IMR-90 (cell line): ENCODE results near the gene EFEMP1. TPM values are rescaled to one million over a fixed set of nuclear protein-coding genes. Genes with fewer than 3 reads are reported as not detected.

Source experiments
- ATAC-seq: fragments of 200-7000 bp; cut with Tn5 transposase; 2 replicates; pipeline ENCODE4 v1.9.1; 2020; ENCODE audit warnings: low read depth, mild to moderate bottlenecking, moderate library complexity
- BruUV-seq: library from RNA; stranded (reverse); fragments of 400-500 nt; replicated peaks from 2 replicates; lab custom pipeline; 2021; lab: Mats Ljungman, UMichigan
- CTCF ChIA-PET: fragments of 300-600 bp; formaldehyde crosslinking; extraction: SDS; loops from one replicate; lab custom pipeline; 2021; ENCODE audit warnings: antibody characterized with exemption; lab: Yijun Ruan, JAX
- POLR2A ChIA-PET: fragments of 300-600 bp; sonication (Branson Sonifier 250); formaldehyde crosslinking; loops from one replicate; lab custom pipeline; 2022; ENCODE audit warnings: antibody characterized with exemption; ENCODE audit not compliant: unreplicated experiment; lab: Charles Lee
- DNase-seq: peaks from one replicate; pipeline ENCODE4 v3.0.0; 2013
- H2AFZ ChIP-seq: replicated peaks from 2 replicates; pipeline ENCODE3; 2013; ENCODE audit warnings: low read length, mild to moderate bottlenecking; ENCODE audit not compliant: poor library complexity
- H2AK5ac ChIP-seq: 2 replicates; pipeline ENCODE4 v1.6.1; 2013; ENCODE audit warnings: low read depth, low read length, inconsistent platforms
- H2AK9ac ChIP-seq: replicated peaks from 2 replicates; pipeline ENCODE3; 2013; ENCODE audit warnings: mild to moderate bottlenecking, low read depth, low read length, moderate library complexity; ENCODE audit not compliant: poor library complexity
- H2BK120ac ChIP-seq: 2 replicates; pipeline ENCODE4 v1.6.1; 2013; ENCODE audit warnings: low read depth, low read length, inconsistent platforms
- H2BK15ac ChIP-seq: 3 replicates; pipeline ENCODE4 v1.6.1; 2013; ENCODE audit warnings: low read depth, low read length, inconsistent platforms
- H2BK20ac ChIP-seq: 2 replicates; pipeline ENCODE4 v1.6.1; 2013; ENCODE audit warnings: low read depth, mild to moderate bottlenecking, inconsistent platforms, low read length, moderate library complexity
- H2BK5ac ChIP-seq: 2 replicates; pipeline ENCODE4 v1.6.1; 2013; ENCODE audit warnings: mild to moderate bottlenecking, low read depth, low read length, inconsistent platforms; ENCODE audit not compliant: poor library complexity, severe bottlenecking
- H3K14ac ChIP-seq: replicated peaks from 2 replicates; pipeline ENCODE4 v1.6.1; 2013; ENCODE audit warnings: low read depth, low read length, inconsistent platforms
- H3K18ac ChIP-seq: 2 replicates; pipeline ENCODE4 v1.6.1; 2013; ENCODE audit warnings: low read depth, low read length, control low read depth
- H3K23ac ChIP-seq: 2 replicates; pipeline ENCODE4 v1.6.1; 2013; ENCODE audit warnings: low read depth, low read length, inconsistent platforms
- H3K27ac ChIP-seq: 2 replicates; pipeline ENCODE4 v1.5.1; 2013; ENCODE audit warnings: mild to moderate bottlenecking, control low read depth, low read length; ENCODE audit not compliant: insufficient read depth
- H3K27me3 ChIP-seq: 2 replicates; pipeline ENCODE4 v1.6.1; 2013; ENCODE audit warnings: low read length; ENCODE audit not compliant: control insufficient read depth, insufficient read depth
- H3K36me3 ChIP-seq: 2 replicates; pipeline ENCODE4 v1.6.1; 2013; ENCODE audit warnings: low read length, mixed read lengths; ENCODE audit not compliant: control insufficient read depth, insufficient read depth
- H3K4ac ChIP-seq: 2 replicates; pipeline ENCODE4 v1.6.1; 2013; ENCODE audit warnings: low read depth, low read length, inconsistent platforms
- H3K4me1 ChIP-seq: 2 replicates; pipeline ENCODE4 v1.6.1; 2013; ENCODE audit warnings: low read length, mixed read lengths; ENCODE audit not compliant: control insufficient read depth, insufficient read depth
- H3K4me2 ChIP-seq: 2 replicates; pipeline ENCODE4 v1.6.1; 2013; ENCODE audit warnings: low read depth, mild to moderate bottlenecking, control low read depth, low read length, moderate library complexity
- H3K4me3 ChIP-seq: 2 replicates; pipeline ENCODE4 v1.5.1; 2013; ENCODE audit warnings: low read depth, mild to moderate bottlenecking, control low read depth, low read length, moderate library complexity; ENCODE audit not compliant: insufficient read depth
- H3K56ac ChIP-seq: 2 replicates; pipeline ENCODE4 v1.6.1; 2013; ENCODE audit warnings: low read length, inconsistent platforms; ENCODE audit not compliant: insufficient read depth; ENCODE audit errors: extremely low read depth
- H3K79me1 ChIP-seq, 2 experiments: 2 replicates each; pipeline ENCODE4 v1.6.1; 2013; ENCODE audit warnings: low read length in 2 of 2, inconsistent platforms in 1 of 2, low read depth in 1 of 2
- H3K9ac ChIP-seq: 2 replicates; pipeline ENCODE4 v1.6.1; 2013; ENCODE audit warnings: low read depth, low read length, control low read depth
- H3K9me1 ChIP-seq: 2 replicates; pipeline ENCODE4 v1.6.1; 2013; ENCODE audit warnings: low read length, inconsistent platforms; ENCODE audit not compliant: insufficient read depth
- H3K9me3 ChIP-seq: 2 replicates; pipeline ENCODE4 v1.6.1; 2013; ENCODE audit warnings: low read length; ENCODE audit not compliant: control insufficient read depth, insufficient read depth
- H4K20me1 ChIP-seq: 2 replicates; pipeline ENCODE4 v1.6.1; 2013; ENCODE audit warnings: low read length, inconsistent platforms; ENCODE audit not compliant: insufficient read depth
- H4K5ac ChIP-seq: 2 replicates; pipeline ENCODE4 v1.6.1; 2013; ENCODE audit warnings: mild to moderate bottlenecking, low read depth, low read length, control low read depth
- H4K8ac ChIP-seq, 2 experiments: 2 replicates each; pipeline ENCODE4 v1.6.1; 2013; ENCODE audit warnings: low read depth in 2 of 2, low read length in 2 of 2, control low read depth in 1 of 2, inconsistent platforms in 1 of 2
- H4K91ac ChIP-seq: 2 replicates; pipeline ENCODE4 v1.6.1; 2013; ENCODE audit warnings: low read depth, low read length, inconsistent platforms; ENCODE audit not compliant: insufficient read depth
- BHLHE40 ChIP-seq: fragments of 150-350 bp; IDR thresholded peaks from 2 replicates; pipeline ENCODE4 v1.6.1; 2016; ENCODE audit warnings: mild to moderate bottlenecking, low read depth, low read length
- CEBPB ChIP-seq: IDR thresholded peaks from 2 replicates; pipeline ENCODE4 v1.6.1; 2012; ENCODE audit warnings: low read depth, low read length, improper control_type of control experiment
- CHD1 ChIP-seq: IDR thresholded peaks from 2 replicates; pipeline ENCODE4 v1.6.1; 2012; ENCODE audit warnings: low read depth, low read length, improper control_type of control experiment
- ELK1 ChIP-seq: fragments of 150-350 bp; IDR thresholded peaks from 2 replicates; pipeline ENCODE4 v1.6.1; 2016; ENCODE audit warnings: low read depth, mild to moderate bottlenecking, low read length, moderate library complexity, borderline replicate concordance
- FOS ChIP-seq: fragments of 150-350 bp; IDR thresholded peaks from 2 replicates; pipeline ENCODE4 v1.6.1; 2016; ENCODE audit warnings: low read depth, low read length
- MAFK ChIP-seq: IDR thresholded peaks from 2 replicates; pipeline ENCODE4 v1.6.1; 2012; ENCODE audit warnings: low read depth, low read length, improper control_type of control experiment
- MAZ ChIP-seq: IDR thresholded peaks from 2 replicates; pipeline ENCODE4 v1.6.1; 2012; ENCODE audit warnings: low read depth, mild to moderate bottlenecking, low read length, improper control_type of control experiment, moderate library complexity, borderline replicate concordance
- MXI1 ChIP-seq: IDR thresholded peaks from 2 replicates; pipeline ENCODE4 v1.6.1; 2012; ENCODE audit warnings: low read depth, mild to moderate bottlenecking, low read length, moderate library complexity, borderline replicate concordance
- NFE2L2 ChIP-seq: fragments of 150-350 bp; IDR thresholded peaks from 2 replicates; pipeline ENCODE4 v1.6.1; 2016; ENCODE audit warnings: low read depth, mild to moderate bottlenecking, low read length
- POLR2A ChIP-seq: IDR thresholded peaks from 2 replicates; pipeline ENCODE4 v1.6.1; 2012; ENCODE audit warnings: mild to moderate bottlenecking, low read depth, low read length
- RAD21 ChIP-seq: IDR thresholded peaks from 2 replicates; pipeline ENCODE4 v1.6.1; 2012; ENCODE audit warnings: low read length, improper control_type of control experiment
- RFX5 ChIP-seq: IDR thresholded peaks from 2 replicates; pipeline ENCODE4 v1.8.0; 2012; ENCODE audit warnings: low read depth, mild to moderate bottlenecking, low read length, moderate library complexity
- SMC3 ChIP-seq: fragments of 150-350 bp; IDR thresholded peaks from 2 replicates; pipeline ENCODE4 v1.6.1; 2016; ENCODE audit warnings: low read depth, mild to moderate bottlenecking, antibody characterized with exemption, low read length, moderate library complexity
- dilution Hi-C: fragments of 300-500 bp; cut with HindIII; formaldehyde crosslinking; loops from one replicate; pipeline ENCODE4 v1.14.3; 2018; ENCODE audit warnings: low sequenced_read_pairs; ENCODE audit not compliant: unreplicated experiment
- in situ Hi-C: fragments of 300-500 bp; cut with MboI; formaldehyde crosslinking; loops from 3 replicates; pipeline ENCODE4 v1.14.3; 2019; ENCODE audit warnings: low sequenced_read_pairs, inconsistent platforms, mixed read lengths
- intact Hi-C: fragments of 100-400 bp; cut with micrococcal nuclease; formaldehyde crosslinking; loops from 2 replicates; pipeline ENCODE4 v1.10.0; 2022
- polyA plus RNA-seq, 3 experiments: library from polyadenylated mRNA; depleted of rRNA; stranded (reverse); fragments of >200 nt; gene quantifications; 2 replicates each; pipeline ENCODE4 v1.2.3, GENCODE V29; 2012; ENCODE audit warnings: low replicate concordance in 1 of 3
- total RNA-seq: library from RNA; depleted of rRNA; stranded (reverse); fragments of >200 nt; gene quantifications from 2 replicates; pipeline ENCODE4 v1.2.3, GENCODE V29; 2012
- TF ChIP-seq, protein P1 (sequence below): fragments of 150-350 bp; IDR thresholded peaks from 2 replicates; pipeline ENCODE4 v1.6.1; 2017; ENCODE audit warnings: mild to moderate bottlenecking, antibody characterized with exemption, low read length, low read depth
- TF ChIP-seq, protein P2 (sequence below): conservative IDR thresholded peaks from 2 replicates; pipeline ENCODE4 v1.5.1; 2012; ENCODE audit warnings: mild to moderate bottlenecking, low read depth, low read length, improper control_type of control experiment

EFEMP1 gene
- total and polyA plus RNA-seq, 2 of the 4 experiments (the other 2 are of a cell fraction): 214 to 219 TPM

DNA sequence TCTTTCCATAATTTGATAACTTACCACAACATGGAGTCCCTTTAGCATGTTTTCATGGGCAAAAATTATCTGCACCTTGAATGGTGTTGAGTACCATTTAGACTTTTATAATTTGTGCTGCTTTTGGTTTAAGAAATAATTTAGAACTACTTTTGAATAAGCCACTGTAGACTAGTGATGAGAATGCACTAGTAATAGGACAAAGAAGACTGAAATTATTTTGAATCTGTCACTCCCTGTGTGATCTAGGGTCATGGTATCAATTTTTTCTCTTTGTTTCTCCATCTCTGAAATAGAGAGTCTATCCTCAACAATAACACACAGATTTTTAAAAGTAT lies 37.7 kb downstream of the EFEMP1 start:
- peaks cover 20% of the 10 kb centered on the region for H3K9me1 ChIP-seq
- peak overlapping the region in 1 of 2 experiments; percentile 39; a peak in 1 of 4 replicates for H4K8ac ChIP-seq
- no peak overlapping the region for H4K91ac ChIP-seq
- intact Hi-C loops (loop anchor here (2.0 to 5.0 kb wide), 2 partner anchors 23 to 36 kb away; partner anchors contain the start of gene EFEMP1), in situ Hi-C loops (no loop called here), dilution Hi-C loops (no loop called here)
- H2BK20ac ChIP-seq: 0 out of 2 replicates have a peak overlapping the region, but pooled peaks have one; percentile 15
- no peak overlapping the region for H3K4me2 ChIP-seq
- no peak overlapping the region for H2AK9ac ChIP-seq
- no peak overlapping the region; the same call in 1 of the 2 replicates for H3K4ac ChIP-seq
- no peaks in the 10 kb centered on the region for H4K20me1 ChIP-seq
- peak overlapping the region; percentile 32 for H3K18ac ChIP-seq
- TF ChIP-seq RFX5 (no peak), BHLHE40 (no peak), MXI1 (no peak), NFE2L2 (no peak), SMC3 (no peak), ELK1 (no peak), CEBPB (no peak), CHD1 (no peak), MAFK (no peak), POLR2A (no peak), FOS (no peak), MAZ (no peak), RAD21 (no peak)
- TF ChIP-seq, protein P1, sequence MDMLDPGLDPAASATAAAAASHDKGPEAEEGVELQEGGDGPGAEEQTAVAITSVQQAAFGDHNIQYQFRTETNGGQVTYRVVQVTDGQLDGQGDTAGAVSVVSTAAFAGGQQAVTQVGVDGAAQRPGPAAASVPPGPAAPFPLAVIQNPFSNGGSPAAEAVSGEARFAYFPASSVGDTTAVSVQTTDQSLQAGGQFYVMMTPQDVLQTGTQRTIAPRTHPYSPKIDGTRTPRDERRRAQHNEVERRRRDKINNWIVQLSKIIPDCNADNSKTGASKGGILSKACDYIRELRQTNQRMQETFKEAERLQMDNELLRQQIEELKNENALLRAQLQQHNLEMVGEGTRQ: no peak
- TF ChIP-seq, protein P2, sequence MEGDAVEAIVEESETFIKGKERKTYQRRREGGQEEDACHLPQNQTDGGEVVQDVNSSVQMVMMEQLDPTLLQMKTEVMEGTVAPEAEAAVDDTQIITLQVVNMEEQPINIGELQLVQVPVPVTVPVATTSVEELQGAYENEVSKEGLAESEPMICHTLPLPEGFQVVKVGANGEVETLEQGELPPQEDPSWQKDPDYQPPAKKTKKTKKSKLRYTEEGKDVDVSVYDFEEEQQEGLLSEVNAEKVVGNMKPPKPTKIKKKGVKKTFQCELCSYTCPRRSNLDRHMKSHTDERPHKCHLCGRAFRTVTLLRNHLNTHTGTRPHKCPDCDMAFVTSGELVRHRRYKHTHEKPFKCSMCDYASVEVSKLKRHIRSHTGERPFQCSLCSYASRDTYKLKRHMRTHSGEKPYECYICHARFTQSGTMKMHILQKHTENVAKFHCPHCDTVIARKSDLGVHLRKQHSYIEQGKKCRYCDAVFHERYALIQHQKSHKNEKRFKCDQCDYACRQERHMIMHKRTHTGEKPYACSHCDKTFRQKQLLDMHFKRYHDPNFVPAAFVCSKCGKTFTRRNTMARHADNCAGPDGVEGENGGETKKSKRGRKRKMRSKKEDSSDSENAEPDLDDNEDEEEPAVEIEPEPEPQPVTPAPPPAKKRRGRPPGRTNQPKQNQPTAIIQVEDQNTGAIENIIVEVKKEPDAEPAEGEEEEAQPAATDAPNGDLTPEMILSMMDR: no peak
- H3K9me3 ChIP-seq: no peaks in the 10 kb centered on the region
- no peak overlapping the region for H2AFZ ChIP-seq
- no peak overlapping the region for H3K56ac ChIP-seq
- no peaks in the 10 kb centered on the region for H3K27me3 ChIP-seq
- no peak overlapping the region for H3K27ac ChIP-seq
- no peak overlapping the region for H3K4me3 ChIP-seq
- no peak overlapping the region for H3K23ac ChIP-seq
- H3K9ac ChIP-seq: no peak overlapping the region
- H2BK15ac ChIP-seq: no peak overlapping the region
- H3K79me1 ChIP-seq: peaks cover 6 to 23% of the 10 kb centered on the region in 2 experiments; a peak in 2 of 4 replicates
- H4K5ac ChIP-seq: no peak overlapping the region; the same call in 1 of the 2 replicates
- H3K14ac ChIP-seq: no peak overlapping the region
- no peak overlapping the region for H2AK5ac ChIP-seq
- peaks cover 13% of the 10 kb centered on the region for H3K36me3 ChIP-seq
- DNase-seq: no peak
- peak overlapping the region; percentile 97 for H2BK5ac ChIP-seq
- H2BK120ac ChIP-seq: peak overlapping the region; percentile 41; the same call in 1 of the 2 replicates
- POLR2A ChIA-PET: no interaction called here
- CTCF ChIA-PET: no interaction called here
- H3K4me1 ChIP-seq: peaks cover 26% of the 10 kb centered on the region
- ATAC-seq: peak; percentile 7
- no TSS peak for BruUV-seq
